NCI-H526 (cell line): ENCODE data around the gene STAT5B.
"Not testable (repeated sequence)": the region's sequence is repeated elsewhere in the genome, so short reads cannot be mapped to it uniquely, and the experiment has no call there.

Experiments used
- DNase-seq, 2 experiments: peaks; one replicate each; lab custom pipeline; 2025; lab: John Stamatoyannopoulos, UW

STAT5B gene

GRCh38 chr17:42266918-42267766 lies 9.0 kb downstream of the STAT5B start:
- DNase-seq: no peak

DNA sequence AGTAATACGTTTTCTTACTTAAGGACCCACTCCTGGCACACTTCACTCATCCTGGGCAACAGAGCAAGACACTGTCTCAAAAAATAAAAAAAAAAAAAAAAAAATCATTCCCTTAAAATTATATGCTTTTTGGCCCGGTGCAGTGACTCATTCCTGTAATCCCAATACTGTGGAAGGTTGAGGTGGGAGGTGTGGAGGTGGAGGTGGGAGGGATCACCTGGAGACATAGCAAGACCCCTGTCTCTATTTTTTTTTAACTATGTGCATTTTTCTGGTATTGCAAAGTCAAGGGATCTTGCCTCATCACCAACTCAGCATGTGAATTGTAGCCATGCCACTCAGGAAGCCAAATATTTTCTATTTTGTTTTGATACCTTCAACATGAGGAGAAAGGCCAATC lies 9.7 kb downstream of the STAT5B start:
- no peak for DNase-seq

DNA sequence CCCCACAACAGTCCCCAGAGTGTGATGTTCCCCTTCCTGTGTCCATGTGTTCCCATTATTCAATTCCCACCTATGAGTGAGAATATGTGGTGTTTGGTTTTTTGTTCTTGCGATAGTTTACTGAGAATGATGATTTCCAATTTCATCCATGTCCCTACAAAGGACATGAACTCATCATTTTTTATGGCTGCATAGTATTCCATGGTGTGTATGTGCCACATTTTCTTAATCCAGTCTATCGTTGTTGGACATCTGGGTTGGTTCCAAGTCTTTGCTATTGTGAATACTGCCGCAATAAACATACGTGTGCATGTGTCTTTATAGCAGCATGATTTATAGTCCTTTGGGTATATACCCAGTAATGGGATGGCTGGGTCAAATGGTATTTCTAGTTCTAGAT lies 11.8 kb downstream of the STAT5B start:
- DNase-seq: not testable (repeated sequence)

DNA sequence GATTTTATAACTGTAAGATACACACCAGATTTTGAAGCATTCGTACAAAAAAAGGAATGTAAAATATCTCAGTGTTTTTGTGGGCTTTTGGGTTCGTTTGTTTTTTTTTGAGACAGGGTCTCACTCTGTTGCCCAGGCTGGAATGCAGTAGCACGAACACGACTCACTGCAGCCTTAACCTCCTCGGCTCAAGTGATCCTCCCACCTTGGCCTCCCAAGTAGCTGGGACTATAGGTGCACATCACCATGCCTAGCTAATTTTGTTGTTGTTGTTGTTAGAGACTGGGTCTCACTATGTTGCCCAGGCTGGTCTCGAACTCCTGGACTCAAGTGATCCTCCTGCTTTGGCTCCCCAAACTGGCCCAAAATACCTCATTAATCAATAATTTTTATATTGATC lies 15.9 kb downstream of the STAT5B start:
- no peak for DNase-seq

DNA sequence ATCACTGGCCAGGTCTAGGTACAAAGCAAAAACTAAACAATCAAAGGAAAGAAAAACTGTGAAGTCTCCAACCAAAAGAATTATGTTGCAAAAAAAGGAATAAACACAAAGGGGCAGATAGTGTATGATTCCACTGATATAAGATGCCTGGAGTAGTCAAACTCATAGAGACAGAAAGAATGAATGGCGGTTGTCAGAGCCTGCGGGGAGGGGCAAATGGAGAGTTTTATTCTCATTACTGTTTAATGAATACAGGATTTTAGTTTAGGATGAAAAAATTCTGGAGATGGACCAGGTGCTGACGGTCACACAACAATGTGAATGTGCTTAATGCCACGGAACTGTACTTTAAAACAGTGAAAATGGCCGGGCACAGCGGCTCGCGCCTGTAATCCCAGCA lies 20.7 kb downstream of the STAT5B start:
- DNase-seq: no peak

- no peak for DNase-seq
These were observed 22.6 kb downstream of the STAT5B start for GRCh38 chr17:42253578-42253977.

DNA sequence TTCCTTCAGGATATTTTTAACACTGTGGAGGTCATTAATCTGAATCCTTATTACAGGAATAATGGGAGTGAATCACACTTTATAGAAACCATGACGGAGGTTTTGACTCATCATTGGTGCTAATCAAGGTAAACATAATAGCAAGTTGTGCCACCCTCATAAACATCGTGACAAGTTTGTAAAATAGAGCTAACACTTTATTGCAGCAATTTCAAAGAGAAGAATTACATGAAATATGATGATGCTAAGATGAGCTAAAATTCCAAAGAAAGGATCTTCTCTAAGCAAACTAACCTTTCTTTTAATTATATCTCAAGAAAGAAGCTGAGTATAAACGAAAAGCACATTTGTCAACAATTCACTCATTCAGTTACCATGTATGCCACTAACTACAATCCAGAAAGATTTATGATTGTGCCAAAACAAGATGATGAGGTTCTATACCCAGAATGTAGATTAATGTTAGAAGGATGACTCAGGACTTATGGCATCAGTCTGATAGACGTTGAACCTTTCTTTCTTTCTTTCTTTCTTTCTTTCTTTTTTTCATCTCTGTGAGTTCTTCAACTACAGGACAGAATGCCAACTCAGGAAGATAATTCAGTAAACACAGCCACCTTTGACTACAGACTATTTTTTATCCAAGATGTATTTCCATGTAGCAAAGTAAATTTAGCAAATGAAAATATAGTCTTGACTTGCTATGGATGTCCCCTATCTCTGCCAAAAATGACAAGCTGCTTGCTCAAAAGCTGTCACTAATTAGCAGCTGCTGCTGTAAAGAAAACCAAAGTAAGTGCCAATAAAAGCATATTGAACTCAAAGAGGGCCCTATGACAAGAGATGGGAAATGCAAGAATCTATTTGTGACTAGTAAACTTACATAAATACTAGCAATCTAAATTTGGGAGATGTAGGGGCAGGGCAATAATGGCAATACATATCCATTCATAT lies 23.3 kb downstream of the STAT5B start:
- no peak for DNase-seq

DNA sequence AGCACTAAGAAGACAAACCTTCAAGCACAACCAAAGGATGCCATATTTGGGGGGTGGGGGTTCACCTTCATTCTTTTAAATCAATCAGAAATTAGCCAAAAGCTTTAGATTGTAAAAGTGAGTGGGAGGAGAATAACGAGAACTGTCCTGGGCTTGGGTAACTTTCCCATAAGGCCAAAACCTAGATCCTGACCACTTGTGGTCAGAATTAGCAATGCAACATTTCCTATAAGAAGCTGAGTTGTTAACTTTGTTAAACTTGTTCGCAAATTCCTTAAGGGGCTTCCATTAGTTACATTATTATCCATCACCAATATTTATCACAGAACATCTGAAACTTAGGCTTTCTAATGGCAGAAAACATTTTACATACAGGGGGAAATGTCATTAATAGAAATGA lies 25.1 kb downstream of the STAT5B start:
- DNase-seq: no peak

DNA sequence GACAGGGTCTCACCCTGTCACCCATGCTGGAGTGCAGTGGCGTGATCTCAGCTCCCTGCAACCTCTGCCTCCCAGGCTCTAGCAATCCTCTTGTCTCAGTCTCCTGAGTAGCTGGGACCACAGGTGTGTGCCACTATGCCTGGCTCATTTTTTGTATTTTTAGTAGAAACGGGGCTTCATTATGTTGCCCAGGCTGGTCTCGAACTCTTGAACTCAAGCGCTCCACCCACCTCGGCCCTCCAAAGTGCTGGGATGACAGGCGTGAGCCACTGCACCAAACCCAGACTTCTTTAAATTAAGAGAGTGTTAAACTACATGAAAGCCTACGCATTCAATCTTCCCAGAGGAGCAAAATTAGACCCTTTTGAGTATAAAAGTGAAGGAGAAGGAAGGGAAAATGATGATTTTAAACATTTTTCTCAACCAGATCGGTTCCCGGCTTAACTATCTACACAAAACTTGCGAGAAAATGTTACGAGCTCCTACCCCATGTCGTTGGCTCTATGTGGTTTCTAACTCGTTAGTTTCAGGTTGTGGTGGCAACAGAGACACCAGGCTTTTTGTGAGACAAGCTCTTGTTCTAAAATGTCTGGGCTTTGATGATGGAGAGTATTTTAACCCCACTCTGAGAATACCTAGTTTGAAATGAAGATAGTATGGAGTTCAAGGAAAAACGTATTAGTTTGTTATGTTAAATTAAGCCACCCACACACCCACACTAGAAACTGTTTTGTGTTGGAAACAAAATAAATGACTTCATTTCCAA lies 26.3 kb downstream of the STAT5B start:
- DNase-seq: no peak

DNA sequence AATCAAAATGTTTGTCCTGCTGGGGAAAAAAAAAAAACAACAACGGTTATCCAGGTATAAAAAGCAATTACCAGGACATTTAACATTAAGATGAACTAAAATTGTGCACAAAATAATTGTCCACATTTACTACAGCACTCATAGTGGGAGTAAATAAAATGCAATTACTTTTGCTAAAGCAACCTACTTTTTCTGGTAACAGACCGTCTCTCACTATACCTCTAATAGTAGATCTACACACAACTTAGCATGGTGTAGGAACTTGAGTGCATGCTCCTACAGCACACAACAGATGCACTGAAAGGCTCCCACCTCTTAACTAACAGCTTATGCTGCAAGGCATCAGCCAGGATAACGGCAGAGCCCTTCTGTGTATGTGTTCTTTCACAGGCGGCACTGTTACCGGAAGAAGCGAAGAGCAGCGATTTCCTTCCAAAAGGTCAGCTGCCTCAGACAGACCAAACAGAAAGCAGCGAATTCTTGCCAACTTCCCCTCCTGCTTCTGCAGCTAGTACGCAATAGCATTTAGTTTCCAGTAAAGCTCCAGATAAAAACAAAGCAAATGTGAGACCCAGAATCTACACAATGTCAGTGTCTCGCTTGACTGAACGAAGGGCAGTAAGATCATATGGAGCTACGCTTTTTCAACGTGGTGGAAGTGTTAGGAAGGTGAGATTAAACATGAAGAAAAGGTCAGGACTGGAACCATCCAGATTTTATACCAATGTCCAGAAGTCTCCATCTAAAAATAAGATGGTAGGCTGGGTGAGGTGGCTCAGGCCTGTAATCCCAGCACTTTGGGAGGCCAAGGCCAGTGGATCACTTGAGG lies 27.6 kb downstream of the STAT5B start:
- DNase-seq: no peak

DNA sequence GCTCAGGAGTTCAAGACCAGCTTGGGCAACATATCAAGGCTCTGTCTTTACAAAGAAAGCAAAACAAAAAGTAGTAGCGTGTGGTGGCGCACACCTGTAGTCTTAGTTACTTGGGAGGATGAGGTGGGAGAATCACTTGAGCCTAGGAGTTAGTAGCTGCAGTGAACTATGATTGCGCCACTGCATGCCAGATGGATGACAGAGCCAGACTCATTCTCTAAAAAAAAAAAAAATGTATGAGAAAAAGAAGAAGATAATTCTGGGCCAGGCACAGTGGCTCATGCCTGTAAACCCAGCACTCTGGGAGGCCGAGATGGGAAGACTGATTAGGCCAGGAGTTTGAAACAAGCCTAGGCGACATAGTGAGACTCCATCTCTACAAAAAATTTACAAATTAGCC lies 28.5 kb downstream of the STAT5B start:
- DNase-seq: no peak

DNA sequence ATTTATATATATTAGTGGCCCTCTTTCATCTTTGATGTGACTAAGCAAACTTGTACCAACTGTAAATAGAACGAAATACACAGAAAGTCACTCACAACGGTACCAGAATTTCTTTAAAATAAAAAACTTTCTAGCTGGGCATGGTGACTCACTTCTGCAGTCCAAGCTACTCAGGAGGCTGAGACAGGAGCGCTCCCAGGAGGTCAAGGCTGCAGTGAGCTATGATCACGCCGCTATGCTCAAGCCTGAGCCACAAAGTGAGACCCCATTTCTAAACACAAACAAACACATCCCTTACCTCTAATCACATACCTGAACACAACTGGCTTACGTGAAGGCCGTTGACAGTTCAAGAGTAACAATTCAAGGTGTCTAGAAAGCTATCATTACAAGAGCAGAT lies 29.7 kb downstream of the STAT5B start:
- no peak for DNase-seq

- DNase-seq: not testable (repeated sequence)
These were observed 31.0 kb downstream of the STAT5B start for GRCh38 chr17:42245183-42245582.

- DNase-seq: not testable (repeated sequence)
These were observed 32.1 kb downstream of the STAT5B start for GRCh38 chr17:42244116-42244515.

GRCh38 chr17:42243493-42243982 lies 32.7 kb downstream of the STAT5B start:
- no peak for DNase-seq

- no peak for DNase-seq
These were observed 34.3 kb downstream of the STAT5B start for GRCh38 chr17:42241871-42242270.

DNA sequence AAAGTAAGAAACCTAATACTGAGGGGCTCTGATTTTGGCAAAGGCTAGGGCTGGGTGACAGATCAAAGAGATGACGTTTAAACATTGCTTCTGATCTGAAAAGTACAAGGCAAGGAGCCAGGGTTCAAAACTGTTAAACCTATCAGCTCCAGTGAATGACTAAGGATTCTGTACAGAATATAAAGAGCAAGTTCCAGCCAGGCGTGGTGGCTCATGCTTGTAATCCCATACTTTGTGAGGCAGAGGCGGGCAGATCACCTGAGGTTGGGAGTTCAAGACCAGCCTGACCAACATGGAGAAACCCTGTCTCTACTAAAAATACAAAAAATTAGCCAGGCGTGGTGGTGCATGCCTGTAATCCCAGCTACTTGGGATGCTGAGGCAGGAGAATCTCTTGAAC lies 35.3 kb downstream of the STAT5B start:
- DNase-seq: not testable (repeated sequence)

- DNase-seq: no peak
These were observed 36.0 kb downstream of the STAT5B start for GRCh38 chr17:42240201-42240600.

DNA sequence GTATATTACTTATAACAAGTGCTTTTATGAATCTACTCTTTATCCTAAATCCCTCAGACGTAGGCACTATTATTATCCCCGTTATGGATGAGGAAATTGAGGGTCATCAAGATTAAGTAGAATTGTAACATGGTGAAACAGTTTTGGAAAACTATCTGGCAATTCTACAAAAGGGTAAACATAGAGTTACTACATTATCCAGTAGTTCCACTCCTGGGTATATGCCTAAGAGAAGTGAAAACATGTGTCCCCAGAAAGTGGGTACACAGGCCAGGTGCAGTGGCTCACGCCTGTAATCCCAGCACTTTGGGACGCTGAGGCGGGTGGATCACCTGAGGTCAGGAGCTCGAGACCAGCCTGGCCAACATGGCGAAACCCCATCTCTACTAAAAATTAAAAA lies 36.6 kb downstream of the STAT5B start:
- DNase-seq: not testable (repeated sequence)

DNA sequence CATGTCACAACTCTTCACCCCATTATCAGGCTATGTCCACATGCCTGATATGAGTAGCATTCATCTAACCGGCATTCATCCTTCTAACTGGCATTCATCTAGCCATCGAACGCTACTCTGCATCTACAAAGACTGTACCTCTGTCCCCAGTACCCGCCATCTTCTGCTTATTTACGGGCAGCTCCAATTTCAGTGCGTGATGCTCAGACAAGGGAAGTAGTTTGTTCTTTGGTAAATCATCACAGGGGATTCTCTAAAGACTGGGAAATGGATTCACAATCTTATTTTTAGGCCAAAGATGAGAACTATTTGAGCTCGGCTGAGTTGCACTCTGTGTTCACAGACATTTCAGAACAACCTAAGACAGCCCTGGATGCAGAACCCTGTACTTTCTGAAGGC lies 39.4 kb downstream of the STAT5B start:
- DNase-seq: no peak

GRCh38 chr17:42233994-42234393 lies 42.2 kb downstream of the STAT5B start:
- DNase-seq: no peak
